GM21360 (cell line): ENCODE data around the gene NT5DC2.

Experiments used
- ATAC-seq: cut with Tn5 transposase; IDR thresholded peaks from one replicate; pipeline ENCODE4 v1.9.1; 2021; ENCODE audit warnings: mild to moderate bottlenecking, moderate library complexity; ENCODE audit not compliant: unreplicated experiment

Gene NT5DC2

DNA sequence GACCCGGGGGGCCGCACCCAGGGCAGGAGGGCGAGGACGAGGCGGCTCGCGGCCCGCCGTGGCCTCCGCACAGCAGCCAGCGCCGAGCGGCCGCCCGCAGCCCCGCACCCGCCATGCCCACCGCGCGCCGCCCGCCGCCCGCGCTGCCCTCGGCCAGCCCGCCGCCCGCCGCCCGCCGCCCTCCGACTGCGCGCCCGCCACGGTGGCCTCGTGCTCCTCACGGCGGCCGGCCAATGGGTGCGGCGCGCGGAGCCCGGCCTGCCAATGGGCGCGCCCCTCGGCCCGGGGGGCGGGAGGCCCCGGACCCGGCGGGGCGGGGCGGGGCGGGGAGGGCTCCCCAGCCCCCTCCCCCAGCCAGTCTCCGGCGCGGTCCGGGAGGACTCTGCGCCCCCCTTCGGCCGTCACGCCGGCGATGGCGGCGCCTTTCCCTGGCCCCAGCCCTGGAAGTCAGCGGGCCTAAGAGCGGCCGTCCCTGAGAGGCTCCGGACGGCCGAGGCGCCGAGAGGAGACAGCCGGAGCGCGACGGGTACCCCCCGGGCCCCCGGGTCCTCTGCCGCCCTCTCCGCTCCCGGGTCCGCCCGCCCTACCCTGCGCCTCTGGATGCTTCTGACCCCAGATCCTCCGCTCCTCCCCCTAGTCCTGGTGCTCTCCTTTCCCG lies at the start of gene NT5DC2:
NT5DC2 (minus strand) TSS at position 235 of the 658 bp plus-strand sequence; CDS start at position 115, 120 bp downstream.
- no peak for ATAC-seq

DNA sequence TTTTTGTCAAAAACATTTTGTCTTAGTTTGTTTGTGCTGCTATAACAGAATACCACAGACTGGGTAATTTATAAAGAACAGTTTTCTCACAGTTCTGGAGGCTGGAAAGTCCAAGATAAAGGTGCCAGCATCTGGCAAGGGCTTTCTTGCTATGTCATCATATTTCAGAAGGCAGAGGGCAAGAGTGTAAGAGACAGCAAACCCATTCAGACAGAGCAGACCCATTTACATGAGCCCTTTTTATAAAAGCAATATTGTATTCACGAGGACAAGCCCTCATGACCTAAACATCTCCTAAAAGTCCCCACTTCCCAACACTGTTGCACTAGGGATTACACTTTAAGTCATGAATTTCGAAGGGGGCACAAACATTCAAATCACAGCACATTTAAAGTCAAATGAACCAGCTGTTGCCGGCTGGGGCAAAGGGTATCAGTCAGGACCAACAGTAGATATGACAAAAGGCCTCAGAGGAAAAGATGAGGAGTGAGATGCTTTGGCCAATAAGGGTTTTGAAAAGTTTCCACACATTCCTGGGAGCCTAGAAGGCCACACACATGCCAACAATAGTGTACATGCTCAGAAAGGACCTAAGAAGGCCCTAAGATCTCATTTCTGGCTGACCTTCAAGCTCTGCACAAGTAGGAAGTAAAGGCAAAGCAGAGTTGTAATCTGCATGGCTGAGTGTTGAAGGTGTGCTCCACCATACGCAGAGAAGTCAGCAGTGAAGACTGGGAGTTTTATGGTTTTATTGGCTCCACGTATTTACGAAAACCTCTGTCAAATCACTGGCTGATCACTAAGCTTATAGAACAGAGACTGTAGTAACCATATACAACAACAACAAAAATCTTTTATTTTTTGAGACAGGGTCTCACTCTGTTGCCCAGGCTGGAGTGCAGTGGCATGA lies 40.7 kb upstream of the NT5DC2 start:
- no peak for ATAC-seq

DNA sequence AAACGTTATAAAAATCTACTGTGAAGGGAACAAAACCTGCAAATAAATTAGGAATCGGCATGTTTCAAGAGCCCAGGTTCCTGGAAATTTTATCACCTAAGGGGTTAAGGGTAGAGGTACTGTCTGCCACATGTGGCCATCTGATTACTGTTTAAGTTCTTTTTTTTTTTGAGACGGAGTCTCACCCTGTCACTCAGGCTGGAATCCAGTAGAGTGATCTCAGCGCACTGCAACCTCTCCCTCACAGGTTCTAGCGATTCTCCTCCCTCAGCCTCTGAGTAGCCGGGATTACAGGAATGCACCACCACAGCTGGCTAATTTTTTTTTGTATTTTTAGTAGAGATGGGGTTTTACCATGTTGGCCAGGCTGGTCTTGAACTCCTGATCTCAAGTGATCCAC lies 38.6 kb upstream of the NT5DC2 start:
- ATAC-seq = no peak

DNA sequence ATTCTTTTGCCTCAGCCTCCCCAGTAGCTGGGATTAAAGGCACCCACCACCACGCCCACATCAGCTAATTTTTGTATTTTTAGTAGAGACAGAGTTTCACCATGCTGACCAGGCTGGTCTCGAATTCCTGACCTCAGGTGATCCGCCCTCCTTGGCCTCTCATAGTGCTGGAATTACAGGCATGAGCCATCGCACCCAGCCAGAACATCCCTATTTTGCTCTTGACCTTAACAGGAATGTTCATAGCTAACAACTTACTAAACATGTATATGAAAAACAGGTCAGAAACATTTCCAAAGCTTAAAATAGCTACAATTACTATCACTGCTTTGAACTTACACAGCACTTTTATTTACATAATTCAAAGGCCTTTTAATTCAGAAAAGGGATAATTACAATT lies 36.4 kb upstream of the NT5DC2 start:
- ATAC-seq = no peak

DNA sequence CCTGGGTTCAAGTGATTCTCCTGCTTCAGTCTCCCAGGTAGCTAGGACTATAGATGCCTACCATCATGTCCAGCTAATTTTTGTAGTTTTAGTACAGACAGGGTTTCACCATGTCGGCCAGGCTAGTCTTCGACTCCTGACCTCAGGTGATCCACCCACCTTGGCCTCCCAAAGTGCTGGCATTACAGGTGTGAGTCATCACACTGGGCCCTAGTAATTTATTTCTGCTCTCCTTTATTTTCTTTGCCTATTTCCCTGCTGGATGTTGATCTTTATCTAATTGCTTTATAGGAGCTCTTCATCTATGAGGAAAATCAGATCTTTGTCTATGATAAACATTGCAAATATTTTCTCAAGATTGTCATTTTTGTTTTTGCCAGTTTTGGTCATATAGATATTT lies 34.4 kb upstream of the NT5DC2 start:
- ATAC-seq = no peak

DNA sequence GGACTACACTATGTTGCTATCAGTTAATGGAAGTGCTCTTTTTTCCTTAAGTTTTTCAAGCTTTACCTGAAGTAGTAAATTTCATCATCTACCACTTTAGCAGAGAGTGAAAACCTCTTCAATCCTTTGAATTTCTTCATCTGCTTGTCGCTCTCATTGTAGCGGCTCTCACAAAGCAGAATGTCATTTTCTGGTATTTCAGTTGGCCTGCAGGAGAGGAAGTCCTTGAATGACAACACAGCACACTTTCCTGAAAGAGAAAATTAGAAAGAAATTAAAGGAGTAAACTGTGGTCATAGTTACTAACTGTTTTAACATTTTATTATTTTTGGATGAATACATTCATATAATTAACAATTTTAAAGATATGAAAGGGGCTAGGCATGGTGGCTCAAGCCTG lies 30.3 kb upstream of the NT5DC2 start:
- ATAC-seq = no peak

DNA sequence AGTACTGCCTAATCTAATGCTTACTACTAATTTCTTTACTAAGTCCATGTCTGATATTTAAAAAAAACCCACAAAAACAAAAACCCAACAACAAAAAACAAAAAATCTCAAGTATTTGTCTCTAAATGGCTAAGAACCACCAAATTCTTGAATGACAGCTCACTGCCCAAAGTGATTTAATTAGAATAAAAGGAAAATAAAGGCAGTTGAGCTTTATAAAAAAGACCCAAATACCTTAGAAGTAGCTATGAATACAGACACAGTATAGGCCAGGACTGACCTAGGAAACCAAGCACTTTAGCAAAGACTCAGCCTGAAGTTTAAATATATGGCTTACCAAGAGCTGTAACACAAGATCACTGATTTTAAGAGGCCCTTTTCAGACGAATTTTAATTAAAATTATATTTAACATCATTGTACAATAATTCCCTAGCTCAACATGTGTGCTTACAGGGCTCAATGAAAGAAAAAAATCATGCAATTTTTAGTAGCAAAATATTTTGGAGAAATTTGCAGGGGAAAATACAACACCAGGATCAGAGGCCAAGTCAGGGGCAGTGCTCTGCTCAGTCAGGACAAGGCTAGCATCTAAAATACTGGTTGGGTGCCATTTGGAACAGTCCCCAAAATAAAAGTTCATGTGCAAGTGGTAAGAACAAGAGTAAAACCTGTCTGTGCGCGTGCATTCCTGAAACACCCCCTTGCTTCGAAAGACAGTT lies 27.5 kb upstream of the NT5DC2 start:
- no peak for ATAC-seq

DNA sequence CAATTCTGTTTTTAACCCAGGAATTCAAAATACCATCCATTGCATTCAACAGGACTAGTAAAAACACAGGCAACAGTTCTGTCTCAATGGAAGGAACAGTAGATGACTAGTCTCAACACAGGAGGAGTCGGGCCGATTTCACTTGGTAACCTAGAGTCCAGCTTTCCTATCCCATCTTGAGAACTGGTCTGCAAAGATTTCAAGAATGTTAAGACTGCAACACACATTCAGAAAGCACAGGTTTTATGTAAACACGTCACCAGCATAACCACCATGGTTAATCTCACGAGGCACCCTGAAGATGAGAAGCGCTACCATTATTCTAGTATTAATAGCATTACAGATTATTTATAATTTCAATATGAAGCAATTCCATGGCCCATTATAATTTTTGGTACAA lies 24.8 kb upstream of the NT5DC2 start:
- no peak for ATAC-seq

DNA sequence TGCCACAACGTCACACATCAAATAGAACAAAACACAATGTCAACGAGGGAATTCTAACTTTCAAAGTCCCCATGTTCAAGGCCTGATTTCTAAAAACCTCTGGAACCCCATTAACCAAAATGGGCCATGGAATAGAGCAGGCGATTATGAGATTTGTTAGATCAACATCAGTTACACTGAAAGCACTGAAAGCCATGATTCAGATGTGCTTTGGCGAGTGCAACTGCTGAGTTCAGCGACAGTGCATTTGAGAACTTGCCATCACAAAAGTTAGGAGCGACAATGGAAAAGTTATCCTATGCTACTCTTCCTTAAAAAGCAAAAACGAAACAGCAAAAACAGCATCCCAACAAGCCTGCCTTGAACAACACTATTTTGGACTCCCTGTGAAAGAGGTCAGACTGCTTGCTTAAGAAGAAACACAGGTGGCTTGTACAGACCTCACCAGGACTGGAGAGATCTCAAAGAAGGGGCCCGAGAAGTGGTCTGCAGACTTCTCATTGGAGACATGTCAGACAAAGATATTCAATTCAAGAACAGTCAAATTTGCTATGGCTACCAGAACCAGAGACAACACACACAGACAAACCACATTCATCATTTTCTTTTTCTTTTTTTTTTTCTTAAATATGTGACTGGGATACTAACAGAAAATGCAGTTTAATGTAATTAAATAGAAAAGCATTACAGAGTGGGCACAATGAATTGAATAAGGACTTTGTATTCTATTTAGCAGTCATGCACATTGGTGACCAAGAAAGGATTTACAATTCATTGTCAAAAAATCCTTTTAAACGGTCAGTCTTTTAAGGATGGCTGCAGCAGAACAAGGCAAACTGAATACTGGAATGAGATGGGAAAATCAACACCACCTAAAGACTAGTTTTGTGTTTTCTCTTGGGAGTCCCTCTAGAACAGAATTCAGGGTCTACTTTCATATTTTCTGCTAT lies 23.6 kb upstream of the NT5DC2 start:
- ATAC-seq = no peak

DNA sequence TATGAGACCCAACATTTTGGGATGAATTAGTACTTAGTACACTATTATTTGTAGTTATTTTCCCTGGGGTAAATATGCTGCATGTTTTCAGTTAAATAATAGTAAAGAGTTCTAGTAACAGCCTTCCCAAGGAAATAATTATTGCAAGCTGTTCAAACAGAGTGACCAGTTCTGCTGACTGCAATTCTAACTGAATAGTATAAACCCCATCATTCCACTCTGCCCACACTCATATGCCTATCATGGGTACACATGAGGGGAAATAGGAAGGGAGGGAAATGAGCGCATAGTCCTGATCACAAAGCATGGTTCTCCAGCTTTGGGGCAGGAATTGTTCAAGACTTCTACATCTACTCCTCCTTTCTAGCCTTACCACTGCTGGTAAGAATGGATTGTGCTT lies 21.4 kb upstream of the NT5DC2 start:
- no peak for ATAC-seq

DNA sequence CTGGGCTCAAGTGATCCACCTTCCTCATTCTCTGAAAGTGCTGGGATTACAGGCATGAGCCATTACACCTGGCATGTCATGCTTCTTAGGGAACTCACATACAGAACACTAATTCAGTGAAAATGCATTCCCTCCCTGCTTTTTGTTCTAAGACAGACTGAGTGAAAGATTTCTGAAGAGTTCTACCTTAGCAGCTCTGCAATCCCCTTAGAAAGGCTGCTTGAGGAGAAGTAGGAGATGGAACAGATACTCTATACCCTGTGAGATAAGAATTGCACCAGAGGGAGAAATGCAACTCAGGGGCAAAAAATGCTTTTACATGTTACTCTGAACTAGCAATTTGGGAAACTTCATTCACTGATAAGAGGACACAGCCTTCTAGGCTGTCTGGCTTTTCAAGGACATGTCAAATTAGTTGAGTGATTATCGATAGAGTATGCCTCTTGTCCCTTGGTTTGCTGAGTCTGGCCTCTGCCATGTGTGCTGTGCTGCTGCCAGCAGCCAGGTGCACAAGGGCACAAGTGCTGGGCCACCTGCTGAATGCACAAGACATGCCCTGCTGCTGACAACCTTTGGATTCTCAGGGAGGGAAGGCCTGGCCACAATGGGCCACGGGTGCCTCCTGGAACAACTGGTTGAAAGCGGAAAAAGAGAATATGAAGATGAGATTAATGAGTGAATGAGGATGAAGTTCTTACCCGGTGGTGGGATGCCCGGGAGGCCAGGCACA lies 20.5 kb upstream of the NT5DC2 start:
- no peak for ATAC-seq

DNA sequence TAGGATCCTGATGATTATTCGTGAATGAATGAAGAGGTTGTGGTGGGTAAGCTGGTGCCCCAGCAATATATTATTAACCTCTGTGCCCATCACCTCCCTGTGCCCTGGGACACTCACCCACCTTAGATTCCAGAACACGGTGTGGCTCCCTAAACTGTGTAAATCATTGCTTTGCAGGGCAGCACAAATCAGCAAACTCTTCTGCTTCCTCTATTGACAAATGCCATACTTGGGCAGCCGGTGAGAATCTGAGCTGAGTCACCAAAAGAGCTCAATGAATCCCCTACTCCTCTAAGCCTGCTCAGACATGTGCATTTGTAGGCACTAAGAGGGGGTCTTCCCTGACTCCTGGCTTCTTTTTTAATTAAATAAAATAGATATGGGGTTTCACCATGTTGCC lies 18.4 kb upstream of the NT5DC2 start:
- ATAC-seq = no peak

DNA sequence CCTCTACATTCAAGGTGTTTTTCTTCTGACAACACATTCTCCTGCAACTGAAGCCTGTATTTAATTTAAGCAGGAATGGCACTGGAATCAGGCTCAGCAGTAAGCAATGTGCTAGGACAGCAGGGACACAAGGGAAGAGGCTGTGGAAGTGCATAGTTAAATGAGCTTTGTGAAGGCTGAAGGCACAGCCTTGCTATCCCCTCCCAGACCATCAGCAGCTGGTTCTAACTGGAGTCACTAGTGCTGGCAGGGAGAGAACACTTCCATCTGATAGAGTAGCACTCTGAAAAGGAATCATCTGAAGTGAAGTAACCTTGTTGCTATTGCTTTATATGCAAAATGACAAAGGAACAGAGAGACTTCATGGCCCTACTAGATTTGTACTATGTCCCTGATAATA lies 17.5 kb upstream of the NT5DC2 start:
- no peak for ATAC-seq

DNA sequence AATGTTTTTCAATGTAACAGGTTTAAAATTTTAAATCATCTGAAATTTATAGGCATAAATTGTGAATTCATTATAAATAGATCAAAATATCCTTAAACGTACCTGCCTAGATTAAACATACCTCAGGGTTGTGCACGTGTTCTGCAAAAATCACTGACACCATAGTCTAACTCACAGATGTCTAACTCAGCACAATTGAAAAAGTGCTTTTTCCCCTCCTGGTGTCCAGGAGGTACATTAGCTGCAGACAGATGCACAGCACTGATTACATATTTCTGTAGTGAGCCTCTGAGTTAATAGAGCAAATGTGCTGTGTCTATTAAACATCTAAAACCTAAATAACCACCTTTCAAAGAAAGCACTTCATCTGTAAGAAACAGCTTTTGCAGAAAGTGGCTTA lies 13.5 kb upstream of the NT5DC2 start:
- no peak for ATAC-seq

DNA sequence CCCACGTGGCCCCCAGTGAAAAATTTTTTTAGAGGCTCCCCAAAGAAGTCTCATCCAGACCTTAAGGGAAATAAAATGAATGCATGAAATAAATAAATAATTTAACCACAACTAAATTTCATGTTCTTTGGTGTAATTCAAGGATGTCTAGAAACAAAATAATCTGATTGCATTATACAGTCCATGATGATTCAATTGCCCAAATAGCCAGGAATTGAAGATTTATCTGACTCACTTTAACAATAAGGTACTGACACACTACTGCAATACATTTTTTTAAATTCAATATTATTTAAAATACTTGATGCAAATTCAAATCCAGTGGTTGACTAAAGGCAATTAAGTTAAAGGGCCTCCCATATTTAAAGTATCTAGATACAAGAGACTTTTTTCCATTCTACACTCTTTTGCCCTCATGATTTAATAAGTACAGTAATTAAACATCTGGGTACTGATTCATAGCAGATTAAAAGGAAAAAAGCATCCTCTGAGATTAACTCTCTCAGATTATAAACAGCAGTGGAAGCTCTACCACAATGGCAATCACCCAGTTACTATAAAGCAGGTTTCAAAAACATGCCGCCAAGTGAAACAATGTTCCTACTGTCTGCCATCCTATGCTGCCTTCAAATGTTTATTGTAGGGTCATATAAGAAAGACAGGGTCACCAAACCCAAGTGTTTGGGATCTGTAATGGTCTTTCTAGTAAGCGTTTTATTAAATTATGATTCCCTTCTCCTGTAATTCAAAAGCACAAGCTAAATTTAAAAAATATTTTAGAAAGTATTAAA lies 12.6 kb upstream of the NT5DC2 start:
- ATAC-seq = no peak

DNA sequence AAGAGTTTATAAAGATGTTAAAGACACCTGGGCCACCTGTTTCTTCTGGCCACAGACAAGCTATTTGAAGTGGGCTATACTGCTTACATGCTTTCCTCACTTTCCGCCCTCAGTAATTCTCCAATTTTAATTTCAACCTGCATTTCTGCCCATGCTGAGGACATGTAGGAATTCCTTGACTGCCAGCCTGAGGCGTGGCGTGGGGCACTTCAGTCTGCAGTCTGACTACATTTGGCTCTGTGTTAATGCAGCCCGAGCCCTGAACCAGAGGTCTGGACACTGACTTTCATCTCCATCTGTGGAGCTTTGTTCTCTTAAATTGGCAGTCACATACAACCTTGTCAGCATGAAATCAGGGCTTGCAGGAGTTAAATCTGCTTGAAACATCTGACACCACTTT lies 11.3 kb upstream of the NT5DC2 start:
- ATAC-seq = no peak

DNA sequence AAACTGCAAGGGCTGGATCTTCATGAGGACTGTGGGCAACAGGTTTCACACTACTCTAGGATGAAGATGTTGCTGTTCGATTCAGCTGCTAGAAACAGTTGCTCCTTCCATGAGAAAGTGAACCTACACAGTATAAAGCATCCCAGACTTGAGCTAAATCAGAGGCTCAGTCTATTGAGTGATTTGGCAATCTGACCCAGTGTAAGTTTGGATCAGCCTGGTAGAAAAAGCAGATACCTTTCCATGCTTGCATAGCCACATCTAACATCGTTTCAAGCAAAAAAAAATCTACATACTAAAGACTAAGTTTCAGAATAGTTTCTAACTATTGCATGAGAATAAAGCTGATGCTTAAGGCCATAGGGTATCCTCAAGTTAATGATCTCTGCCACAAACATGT lies 7.4 kb upstream of the NT5DC2 start:
- no peak for ATAC-seq

DNA sequence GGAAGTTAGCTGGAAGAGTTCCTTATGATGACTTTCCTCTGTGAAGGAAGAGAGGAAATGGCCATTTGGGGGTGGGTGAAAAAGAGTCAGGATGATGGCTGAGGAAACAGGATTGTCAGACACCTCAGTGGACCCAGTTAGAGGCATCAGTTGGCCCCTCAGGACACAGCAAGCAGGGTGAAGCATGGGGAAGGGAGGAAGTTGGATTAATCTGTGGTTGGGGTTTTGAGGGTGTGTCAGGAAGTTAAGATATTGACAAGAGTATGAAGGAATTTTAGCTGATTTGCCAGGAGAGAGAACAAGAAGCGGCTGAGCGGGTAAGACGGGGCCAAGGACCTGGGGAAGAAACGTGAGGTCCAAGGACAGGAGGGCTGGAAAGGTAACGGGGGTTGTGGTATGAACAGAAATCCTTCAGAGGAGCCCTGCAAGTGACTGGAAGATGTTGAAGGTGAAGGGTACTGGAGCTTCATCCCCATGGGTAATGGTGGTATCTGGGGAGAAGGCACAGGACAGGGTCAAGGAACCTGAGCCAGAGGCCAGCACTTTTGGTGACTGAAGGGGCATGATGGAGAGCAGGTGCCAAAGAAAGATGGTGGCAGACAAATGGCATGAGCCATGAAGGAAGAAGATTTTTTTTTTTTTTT lies 5.5 kb upstream of the NT5DC2 start:
- no peak for ATAC-seq
